Smooth muscle cell (in vitro differentiated cells): ENCODE data around the gene ADRM1. TPM values are rescaled to one million over a fixed set of nuclear protein-coding genes. Genes with fewer than 3 reads are reported as not detected.

Source experiments
- DNase-seq: peaks from one replicate; lab custom pipeline; 2025; ENCODE audit not compliant: unreplicated experiment; lab: John Stamatoyannopoulos, UW
- H2AFZ ChIP-seq: fragments of 200-600 bp; sonication (generic); 2 replicates; pipeline ENCODE4 v1.6.0; 2016; ENCODE audit warnings: antibody characterized with exemption, low read depth, mild to moderate bottlenecking
- H3F3A ChIP-seq: fragments of 200-600 bp; sonication (generic); 2 replicates; pipeline ENCODE4 v1.6.0; 2017; ENCODE audit warnings: antibody characterized with exemption, low read depth
- H3K27ac ChIP-seq: fragments of 200-600 bp; sonication (generic); 2 replicates; pipeline ENCODE4 v1.5.1; 2016; ENCODE audit warnings: low read depth, mild to moderate bottlenecking
- H3K27me3 ChIP-seq: fragments of 200-600 bp; sonication (generic); 2 replicates; pipeline ENCODE4 v1.6.1; 2016; ENCODE audit warnings: low read depth, mild to moderate bottlenecking
- H3K36me3 ChIP-seq: fragments of 200-600 bp; sonication (generic); 2 replicates; pipeline ENCODE4 v1.5.1; 2016; ENCODE audit warnings: low read depth
- H3K4me1 ChIP-seq: fragments of 200-600 bp; sonication (generic); 2 replicates; pipeline ENCODE4 v1.5.1; 2016; ENCODE audit warnings: low read depth
- H3K4me2 ChIP-seq: fragments of 200-600 bp; sonication (generic); 2 replicates; pipeline ENCODE4 v1.6.0; 2016; ENCODE audit warnings: mild to moderate bottlenecking
- H3K4me3 ChIP-seq: fragments of 200-600 bp; sonication (generic); 2 replicates; pipeline ENCODE4 v1.5.1; 2016; ENCODE audit warnings: mild to moderate bottlenecking
- H3K79me2 ChIP-seq: fragments of 200-600 bp; sonication (generic); 2 replicates; pipeline ENCODE4 v1.6.0; 2016; ENCODE audit warnings: low read depth, mild to moderate bottlenecking
- H3K9ac ChIP-seq: fragments of 200-600 bp; sonication (generic); 2 replicates; pipeline ENCODE4 v1.6.0; 2016; ENCODE audit warnings: low read depth
- H3K9me3 ChIP-seq: fragments of 200-600 bp; sonication (generic); replicated peaks from 2 replicates; pipeline ENCODE4 v1.5.1; 2016; ENCODE audit warnings: low read depth
- H4K20me1 ChIP-seq: fragments of 200-600 bp; sonication (generic); 2 replicates; pipeline ENCODE4 v1.6.0; 2016; ENCODE audit warnings: low read depth
- CTCF ChIP-seq: fragments of 200-600 bp; sonication (generic); IDR thresholded peaks from 2 replicates; pipeline ENCODE4 v1.5.1; 2017; ENCODE audit warnings: borderline replicate concordance, mild to moderate bottlenecking, antibody characterized with exemption; ENCODE audit not compliant: insufficient read depth, poor library complexity, severe bottlenecking
- WGBS: methylation state at CpG from one replicate; pipeline ENCODE4 v1.1.7; 2016; ENCODE audit warnings: low lambda C conversion rate; 5-methylcytosine and 5-hydroxymethylcytosine counted together
- polyA plus RNA-seq: library from polyadenylated mRNA; unstranded; fragments of >200 nt; fragmentation: Nextera tagmentation; extraction: Ambion mirVana; gene quantifications from 2 replicates; pipeline ENCODE4 v1.2.1, GENCODE V29; 2016
- total RNA-seq: library from RNA; depleted of rRNA; stranded (reverse); fragments of >200 nt; gene quantifications from 2 replicates; pipeline ENCODE4 v1.2.3, GENCODE V29; 2014

ADRM1 gene
- total RNA-seq (68.7 and 101 TPM in 2 replicates), polyA plus RNA-seq (121 and 126 TPM in 2 replicates)

GRCh38 chr20:62302341-62303061 lies at the start of gene ADRM1:
Gene ADRM1 (plus strand): TSS chr20:62302997. CDS start chr20:62303569, 572 bp downstream.
- peaks cover 14% of the 10 kb centered on the region for H3K4me1 ChIP-seq
- peaks cover 43% of the 10 kb centered on the region for H4K20me1 ChIP-seq
- no peaks in the 10 kb centered on the region for H3K9me3 ChIP-seq
- peak within 1 kb of the TSS; percentile 91 for H3K9ac ChIP-seq
- H3F3A ChIP-seq = peaks cover 11% of the 10 kb centered on the region
- H3K27me3 ChIP-seq = no peaks in the 10 kb centered on the region
- peak within 1 kb of the TSS; percentile 88 for H3K4me3 ChIP-seq
- no peak within 1 kb of the TSS for H2AFZ ChIP-seq
- peaks cover 38% of the 10 kb centered on the region for H3K79me2 ChIP-seq
- no peaks in the 10 kb centered on the region for H3K36me3 ChIP-seq
- peak within 1 kb of the TSS; percentile 100 for H3K4me2 ChIP-seq
- peak; percentile 75 for TF ChIP-seq CTCF
- peak within 1 kb of the TSS; percentile 89 for H3K27ac ChIP-seq
- 1% methylated on average over 48 of the region's 81 CpGs for WGBS
- DNase-seq = peak; percentile 90

GRCh38 chr20:62253398-62253797 lies 49.4 kb upstream of the ADRM1 start:
- peaks cover 92% of the 10 kb centered on the region for H3K79me2 ChIP-seq
- no peak overlapping the region for H3K4me3 ChIP-seq
- H3K9me3 ChIP-seq = no peaks in the 10 kb centered on the region
- peaks cover 5% of the 10 kb centered on the region for H3F3A ChIP-seq
- H3K36me3 ChIP-seq = no peaks in the 10 kb centered on the region
- no peaks in the 10 kb centered on the region for H3K27me3 ChIP-seq
- H3K4me1 ChIP-seq = no peaks in the 10 kb centered on the region
- no peak overlapping the region for H3K9ac ChIP-seq
- TF ChIP-seq CTCF = no peak
- H4K20me1 ChIP-seq = peaks cover 100% of the 10 kb centered on the region
- 83% methylated on average over 6 of the region's 6 CpGs for WGBS
- H3K27ac ChIP-seq = no peak overlapping the region
- no peak for DNase-seq
- no peak overlapping the region for H2AFZ ChIP-seq
- no peak overlapping the region for H3K4me2 ChIP-seq

GRCh38 chr20:62254021-62254724 lies 48.6 kb upstream of the ADRM1 start:
- H3K4me1 ChIP-seq = no peaks in the 10 kb centered on the region
- no peak overlapping the region for H3K4me3 ChIP-seq
- no peak overlapping the region for H3K4me2 ChIP-seq
- H3K27me3 ChIP-seq = no peaks in the 10 kb centered on the region
- H3F3A ChIP-seq = peaks cover 5% of the 10 kb centered on the region
- WGBS = 85% methylated on average over 24 of the region's 24 CpGs
- no peak overlapping the region for H2AFZ ChIP-seq
- H4K20me1 ChIP-seq = peaks cover 100% of the 10 kb centered on the region
- H3K27ac ChIP-seq = no peak overlapping the region
- no peak overlapping the region for H3K9ac ChIP-seq
- H3K79me2 ChIP-seq = peaks cover 86% of the 10 kb centered on the region
- H3K36me3 ChIP-seq = no peaks in the 10 kb centered on the region
- no peak for DNase-seq
- no peak for TF ChIP-seq CTCF
- H3K9me3 ChIP-seq = no peaks in the 10 kb centered on the region
